ENCODE results near the gene SLC7A6OS. TPM values are rescaled to one million over a fixed set of nuclear protein-coding genes. Genes with fewer than 3 reads are reported as not detected.

The SLC7A6OS gene
- total RNA-seq, 1 experiment from 2014 or later = 16.4 TPM

GRCh38 chr16:68291227-68291626 lies 19.5 kb downstream of the SLC7A6OS start:
- Histone ChIP-seq H4K20me1 (ENCODE audit: insufficient read depth) (no peaks in the 10 kb centered on the region), H3K4me3 (replicated peaks in 1 of 2; ENCODE audit: low read depth in 1 of 2, low read length in 2 of 2) (no peak overlapping the region), H3K9me2 (ENCODE audit: insufficient read depth) (no peaks in the 10 kb centered on the region), H3K9me3 (ENCODE audit: control insufficient read depth in 1 of 2, insufficient read depth in 1 of 2, low read depth in 1 of 2, low read length in 2 of 2) (no peaks in the 10 kb centered on the region), H3K79me2 (ENCODE audit: insufficient read depth, low read length) (peaks cover 22% of the 10 kb centered on the region; the same call in 1 of the 2 replicates), H3K4me2 (ENCODE audit: low read length) (no peak overlapping the region), H2AFZ (ENCODE audit: low read depth, low read length, poor library complexity, severe bottlenecking) (no peak overlapping the region), H3K9ac (ENCODE audit: low read length) (no peak overlapping the region), H3K4me1 (ENCODE audit: control insufficient read depth in 1 of 2, insufficient read depth in 2 of 2, low read length in 2 of 2) (peaks cover 0 to 7% of the 10 kb centered on the region in 2 experiments; a peak in 1 of 4 replicates), H3K27me3 (ENCODE audit: insufficient read depth, low read length) (no peaks in the 10 kb centered on the region), H3K36me3 (ENCODE audit: control insufficient read depth in 1 of 2, insufficient read depth in 2 of 2, low read length in 2 of 2) (peaks cover 5 to 39% of the 10 kb centered on the region in 2 experiments; a peak in 2 of 4 replicates), H3K27ac (ENCODE audit: low read depth, low read length) (no peak overlapping the region)
- TF ChIP-seq FOSL1 (IDR thresholded peaks at IDR 0.05; ENCODE audit: low read depth) = no peak
- TF ChIP-seq ZFX (IDR thresholded peaks at IDR 0.05) = no peak
- no peak for TF ChIP-seq YY1 (IDR thresholded peaks at IDR 0.05; ENCODE audit: extremely low read depth, insufficient replicate concordance, low read depth, low read length)
- TF ChIP-seq POLR2AphosphoS5 (IDR thresholded peaks at IDR 0.05; ENCODE audit: low read depth, low read length) = no peak
- TF ChIP-seq SP1 (IDR thresholded peaks at IDR 0.05; ENCODE audit: low read depth) = no peak
- TF ChIP-seq JUND (IDR thresholded peaks at IDR 0.05) = no peak
- no peak for TF ChIP-seq SIN3A (IDR thresholded peaks at IDR 0.05; ENCODE audit: low read depth)
- TF ChIP-seq EGR1 (IDR thresholded peaks at IDR 0.05; ENCODE audit: low read depth) = no peak
- no peak for TF ChIP-seq MAX (IDR thresholded peaks at IDR 0.05)
- no peak for TF ChIP-seq EZH2 (IDR thresholded peaks at IDR 0.05)
- no peak for TF ChIP-seq ELF1 (IDR thresholded peaks at IDR 0.05; ENCODE audit: borderline replicate concordance, low read depth)
- TF ChIP-seq SRF (IDR thresholded peaks at IDR 0.05; ENCODE audit: low read depth) = no peak
- TF ChIP-seq TCF7L2 (IDR thresholded peaks at IDR 0.05; ENCODE audit: borderline replicate concordance, extremely low read depth, insufficient read depth, insufficient read length) = no peak
- TF ChIP-seq POLR2A (IDR thresholded peaks at IDR 0.05; ENCODE audit: borderline replicate concordance, extremely low read depth, insufficient read depth, insufficient read length) = no peak
- DNase-seq (ENCODE audit: low read depth, low spot score) (no peak), ATAC-seq (no peak)
- ChIA-PET CTCF (no interaction called here), RAD21 (ENCODE audit: low non-redundant PET in 1 of 2, low total read pairs in 2 of 2, uncharacterized antibody in 2 of 2, unreplicated experiment in 2 of 2) (no interaction called here), POLR2A (no interaction called here)
- BruUV-seq (replicated peaks) = no TSS peak
- intact Hi-C loops (cut with micrococcal nuclease) = no loop called here
